PC-3 (cell line): Measurements from ENCODE around the gene MAPK8. TPM values are rescaled to one million over a fixed set of nuclear protein-coding genes. Genes with fewer than 3 reads are reported as not detected.

Source experiments
- ATAC-seq: fragments of 200-7000 bp; cut with Tn5 transposase; 2 replicates; pipeline ENCODE4 v1.9.1; 2020; ENCODE audit warnings: mild to moderate bottlenecking, moderate library complexity
- BruUV-seq: library from RNA; stranded (reverse); fragments of 400-500 nt; replicated peaks from 2 replicates; lab custom pipeline; 2021; lab: Mats Ljungman, UMichigan
- CTCF ChIA-PET: fragments of 300-600 bp; sonication (Branson Sonifier 250); formaldehyde crosslinking; loops from one replicate; lab custom pipeline; 2022; ENCODE audit warnings: antibody characterized with exemption; lab: Charles Lee
- POLR2A ChIA-PET: fragments of 300-600 bp; sonication (Branson Sonifier 250); formaldehyde crosslinking; loops from one replicate; lab custom pipeline; 2022; ENCODE audit warnings: antibody characterized with exemption; ENCODE audit not compliant: unreplicated experiment; lab: Charles Lee
- DNase-seq: peaks from one replicate; pipeline ENCODE4 v3.0.0-alpha.2; 2015
- H2AFZ ChIP-seq: fragments of 300-600 bp; sonication (generic); 2 replicates; pipeline ENCODE4 v1.6.0; 2016; ENCODE audit warnings: antibody characterized with exemption, low read length
- H3F3A ChIP-seq: fragments of 300-600 bp; sonication (generic); one replicate; pipeline ENCODE4 v1.6.0; 2017; ENCODE audit warnings: antibody characterized with exemption, low read length, control low read depth, mild to moderate bottlenecking; ENCODE audit not compliant: unreplicated experiment
- H3K27ac ChIP-seq: fragments of 300-600 bp; sonication (generic); 2 replicates; pipeline ENCODE4 v1.5.1; 2016; ENCODE audit warnings: mild to moderate bottlenecking, low read length
- H3K27me3 ChIP-seq: fragments of 300-600 bp; sonication (generic); 2 replicates; pipeline ENCODE4 v1.6.1; 2016; ENCODE audit warnings: low read length, mixed read lengths
- H3K36me3 ChIP-seq: fragments of 300-600 bp; sonication (generic); 2 replicates; pipeline ENCODE4 v1.6.1; 2016; ENCODE audit warnings: low read depth, mixed run types, low read length, mixed read lengths
- H3K4me1 ChIP-seq: fragments of 300-600 bp; sonication (generic); 2 replicates; pipeline ENCODE4 v1.5.1; 2016; ENCODE audit warnings: low read length; ENCODE audit not compliant: insufficient read depth
- H3K4me2 ChIP-seq: fragments of 300-600 bp; sonication (generic); 2 replicates; pipeline ENCODE4 v1.6.0; 2016; ENCODE audit warnings: low read length
- H3K4me3 ChIP-seq: fragments of 300-600 bp; sonication (generic); 2 replicates; pipeline ENCODE4 v1.5.1; 2016; ENCODE audit warnings: mild to moderate bottlenecking, low read length, mixed read lengths
- H3K79me2 ChIP-seq: fragments of 300-600 bp; sonication (generic); 2 replicates; pipeline ENCODE4 v1.6.1; 2017; ENCODE audit warnings: low read length, mixed read lengths
- H3K9ac ChIP-seq: fragments of 300-600 bp; sonication (generic); 2 replicates; pipeline ENCODE4 v1.6.0; 2016; ENCODE audit warnings: mild to moderate bottlenecking, low read length
- H3K9me2 ChIP-seq: fragments of 300-600 bp; sonication (generic); replicated peaks from 2 replicates; pipeline ENCODE4 v1.6.1; 2016; ENCODE audit warnings: mixed run types, low read length, mixed read lengths
- H3K9me3 ChIP-seq: fragments of 300-600 bp; sonication (generic); 2 replicates; pipeline ENCODE4 v1.6.1; 2016; ENCODE audit warnings: low read length, mixed read lengths
- H4K20me1 ChIP-seq: fragments of 300-600 bp; sonication (generic); 2 replicates; pipeline ENCODE4 v1.6.1; 2016; ENCODE audit warnings: low read length, mixed read lengths
- EZH2 ChIP-seq: fragments of 300-600 bp; sonication (generic); IDR thresholded peaks from one replicate; pipeline ENCODE4 v1.6.1; 2017; ENCODE audit warnings: antibody characterized with exemption, mild to moderate bottlenecking, low read length; ENCODE audit not compliant: unreplicated experiment
- EZH2phosphoT487 ChIP-seq: fragments of 300-600 bp; sonication (generic); IDR thresholded peaks from 2 replicates; pipeline ENCODE4 v1.6.1; 2018; ENCODE audit warnings: mild to moderate bottlenecking, antibody characterized with exemption, low read length, borderline replicate concordance
- intact Hi-C: fragments of 100-400 bp; cut with micrococcal nuclease; formaldehyde crosslinking; loops from 2 replicates; pipeline ENCODE4 v1.9.0; 2023
- total RNA-seq: library from RNA; depleted of rRNA; stranded (reverse); fragments of >200 nt; gene quantifications from 2 replicates; pipeline ENCODE4 v1.2.3, GENCODE V29; 2014
- TF ChIP-seq, protein P1 (sequence below): fragments of 300-600 bp; sonication (generic); conservative IDR thresholded peaks from 2 replicates; pipeline ENCODE4 v1.5.1; 2017; ENCODE audit warnings: antibody characterized with exemption, low read depth, mild to moderate bottlenecking, low read length

The MAPK8 gene
- total RNA-seq, 1 experiment from 2014 or later, result 26.6 TPM

DNA sequence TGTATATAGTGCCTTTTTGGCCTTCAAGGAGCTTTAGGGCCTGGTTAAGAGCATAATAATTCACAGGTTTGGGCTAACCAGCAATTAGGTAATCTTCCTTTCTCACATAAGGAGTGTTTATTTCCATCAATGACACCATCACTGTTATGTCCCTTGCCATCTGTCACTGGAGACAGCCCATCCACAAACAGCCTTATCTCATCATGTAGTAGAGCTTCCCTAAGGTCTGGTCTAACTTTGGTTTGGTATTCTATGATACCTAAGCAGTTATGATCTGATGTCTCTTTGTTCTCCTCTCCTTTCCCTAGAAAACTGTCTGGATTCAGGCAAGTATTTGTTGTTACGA is 26.4 kb downstream of the MAPK8 start:
- Histone ChIP-seq H4K20me1 (no peaks in the 10 kb centered on the region), H3F3A (no peaks in the 10 kb centered on the region), H3K4me2 (no peak overlapping the region), H3K27me3 (no peaks in the 10 kb centered on the region), H3K4me1 (peaks cover 6% of the 10 kb centered on the region), H3K9ac (no peak overlapping the region), H3K79me2 (0 out of 2 replicates have a peak, but pooled peaks cover 11% of the 10 kb centered on the region), H3K27ac (no peak overlapping the region), H2AFZ (no peak overlapping the region), H3K4me3 (no peak overlapping the region), H3K9me2 (no peaks in the 10 kb centered on the region), H3K9me3 (no peaks in the 10 kb centered on the region), H3K36me3 (no peaks in the 10 kb centered on the region)
- no peak for DNase-seq
- intact Hi-C loops, result no loop called here
- POLR2A ChIA-PET, result no interaction called here
- no TSS peak for BruUV-seq
- TF ChIP-seq EZH2, result no peak
- TF ChIP-seq EZH2phosphoT487, result no peak
- TF ChIP-seq, protein P1, sequence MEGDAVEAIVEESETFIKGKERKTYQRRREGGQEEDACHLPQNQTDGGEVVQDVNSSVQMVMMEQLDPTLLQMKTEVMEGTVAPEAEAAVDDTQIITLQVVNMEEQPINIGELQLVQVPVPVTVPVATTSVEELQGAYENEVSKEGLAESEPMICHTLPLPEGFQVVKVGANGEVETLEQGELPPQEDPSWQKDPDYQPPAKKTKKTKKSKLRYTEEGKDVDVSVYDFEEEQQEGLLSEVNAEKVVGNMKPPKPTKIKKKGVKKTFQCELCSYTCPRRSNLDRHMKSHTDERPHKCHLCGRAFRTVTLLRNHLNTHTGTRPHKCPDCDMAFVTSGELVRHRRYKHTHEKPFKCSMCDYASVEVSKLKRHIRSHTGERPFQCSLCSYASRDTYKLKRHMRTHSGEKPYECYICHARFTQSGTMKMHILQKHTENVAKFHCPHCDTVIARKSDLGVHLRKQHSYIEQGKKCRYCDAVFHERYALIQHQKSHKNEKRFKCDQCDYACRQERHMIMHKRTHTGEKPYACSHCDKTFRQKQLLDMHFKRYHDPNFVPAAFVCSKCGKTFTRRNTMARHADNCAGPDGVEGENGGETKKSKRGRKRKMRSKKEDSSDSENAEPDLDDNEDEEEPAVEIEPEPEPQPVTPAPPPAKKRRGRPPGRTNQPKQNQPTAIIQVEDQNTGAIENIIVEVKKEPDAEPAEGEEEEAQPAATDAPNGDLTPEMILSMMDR, result no peak
- ATAC-seq, result no peak
- CTCF ChIA-PET, result no interaction called here

DNA sequence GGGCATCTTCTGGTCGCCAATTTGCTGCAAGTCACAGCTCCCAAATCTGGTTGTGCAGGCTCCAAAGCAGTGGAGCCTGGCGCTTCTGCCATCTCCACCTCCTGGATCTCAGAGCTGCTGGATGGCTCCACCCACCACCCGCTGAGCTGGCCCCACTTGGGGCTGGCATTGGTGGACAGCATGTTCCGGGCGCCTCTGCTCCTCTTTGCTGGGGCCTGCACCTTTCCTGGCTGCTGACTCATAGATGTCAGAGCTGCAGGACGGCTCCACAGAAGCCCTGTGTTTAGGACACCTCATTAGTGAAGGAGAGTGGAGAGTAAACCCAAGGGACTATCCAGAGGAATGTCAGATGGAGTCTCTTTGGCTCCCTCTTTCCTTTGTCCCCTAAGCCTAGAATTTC is 27.4 kb downstream of the MAPK8 start:
- Histone ChIP-seq H3K27ac (no peak overlapping the region), H3K36me3 (no peaks in the 10 kb centered on the region), H2AFZ (no peak overlapping the region), H3K4me1 (peaks cover 6% of the 10 kb centered on the region), H3K9me2 (no peaks in the 10 kb centered on the region), H3K9me3 (no peaks in the 10 kb centered on the region), H3K4me3 (no peak overlapping the region), H3F3A (no peaks in the 10 kb centered on the region), H3K27me3 (no peaks in the 10 kb centered on the region), H3K4me2 (no peak overlapping the region), H3K9ac (no peak overlapping the region), H4K20me1 (no peaks in the 10 kb centered on the region), H3K79me2 (0 out of 2 replicates have a peak, but pooled peaks cover 4% of the 10 kb centered on the region)
- TF ChIP-seq EZH2phosphoT487, result no peak
- no peak for TF ChIP-seq EZH2
- TF ChIP-seq, protein P1, result no peak
- DNase-seq (no peak), ATAC-seq (no peak)
- CTCF ChIA-PET, result no interaction called here
- no TSS peak for BruUV-seq
- intact Hi-C loops, result no loop called here
- POLR2A ChIA-PET, result no interaction called here

DNA sequence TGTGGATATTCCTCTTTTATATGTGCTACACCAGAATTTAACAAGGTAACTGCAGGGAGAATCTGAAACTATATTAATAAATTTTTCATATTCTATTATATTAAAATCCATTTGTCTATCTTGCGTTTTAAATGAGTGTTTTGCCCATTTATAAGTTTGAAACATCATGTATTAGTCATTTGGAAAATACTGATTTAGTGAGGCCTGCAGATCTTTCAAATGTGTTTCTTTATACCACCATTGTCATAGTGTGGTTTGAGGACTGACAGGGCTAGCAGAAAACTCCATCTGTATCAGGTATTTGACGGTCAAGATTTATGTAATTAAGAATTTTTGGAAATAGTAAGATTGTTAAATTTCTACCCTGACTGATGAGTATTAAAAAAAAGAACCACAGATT is 29.3 kb downstream of the MAPK8 start:
- no peaks in the 10 kb centered on the region for H3K27me3 ChIP-seq
- H3K4me1 ChIP-seq, result peaks cover 6% of the 10 kb centered on the region
- H4K20me1 ChIP-seq, result no peaks in the 10 kb centered on the region
- H3K9me2 ChIP-seq, result no peaks in the 10 kb centered on the region
- no TSS peak for BruUV-seq
- H3K79me2 ChIP-seq, result no peaks in the 10 kb centered on the region
- H3K36me3 ChIP-seq, result no peaks in the 10 kb centered on the region
- no peak overlapping the region for H3K9ac ChIP-seq
- POLR2A ChIA-PET, result no interaction called here
- DNase-seq (no peak), ATAC-seq (no peak)
- no peak overlapping the region for H3K4me2 ChIP-seq
- H3F3A ChIP-seq, result no peaks in the 10 kb centered on the region
- no peak overlapping the region for H3K27ac ChIP-seq
- intact Hi-C loops, result no loop called here
- H3K4me3 ChIP-seq, result no peak overlapping the region
- no peak overlapping the region for H2AFZ ChIP-seq
- TF ChIP-seq EZH2, result no peak
- CTCF ChIA-PET, result no interaction called here
- H3K9me3 ChIP-seq, result no peaks in the 10 kb centered on the region
